NCI-H774 (cell line): Measurements from ENCODE around the gene MED13L.

Experiments
- DNase-seq: peaks from one replicate; lab custom pipeline; 2025; lab: John Stamatoyannopoulos, UW

The MED13L gene

DNA sequence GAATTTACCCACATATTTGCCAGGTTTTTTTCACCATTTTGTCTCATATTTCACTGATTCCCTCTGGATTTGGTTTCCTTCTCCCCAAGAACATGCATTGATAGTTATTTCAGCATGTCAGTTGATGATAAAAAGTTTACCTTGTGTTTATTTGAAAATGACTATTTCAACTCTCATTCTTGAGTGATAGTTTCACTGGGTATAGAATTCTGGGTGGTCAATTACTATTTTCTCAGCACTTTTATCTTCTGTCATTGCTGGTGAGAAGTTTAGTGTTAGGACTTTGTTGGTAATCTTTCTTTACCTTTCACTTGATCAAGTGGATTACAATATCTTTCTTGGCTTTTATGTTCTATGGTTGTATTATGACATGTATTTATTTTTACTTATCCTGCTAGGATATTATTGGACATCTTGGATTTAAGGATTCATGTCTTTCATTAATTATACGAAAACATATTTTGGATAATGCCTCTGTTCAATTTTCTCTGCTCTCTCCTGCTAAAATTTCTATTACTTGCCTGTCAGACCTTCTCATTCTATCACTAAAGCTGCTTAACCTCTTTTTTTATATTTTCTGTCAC, 338.6 kb downstream of the MED13L start:
- no peak for DNase-seq

DNA sequence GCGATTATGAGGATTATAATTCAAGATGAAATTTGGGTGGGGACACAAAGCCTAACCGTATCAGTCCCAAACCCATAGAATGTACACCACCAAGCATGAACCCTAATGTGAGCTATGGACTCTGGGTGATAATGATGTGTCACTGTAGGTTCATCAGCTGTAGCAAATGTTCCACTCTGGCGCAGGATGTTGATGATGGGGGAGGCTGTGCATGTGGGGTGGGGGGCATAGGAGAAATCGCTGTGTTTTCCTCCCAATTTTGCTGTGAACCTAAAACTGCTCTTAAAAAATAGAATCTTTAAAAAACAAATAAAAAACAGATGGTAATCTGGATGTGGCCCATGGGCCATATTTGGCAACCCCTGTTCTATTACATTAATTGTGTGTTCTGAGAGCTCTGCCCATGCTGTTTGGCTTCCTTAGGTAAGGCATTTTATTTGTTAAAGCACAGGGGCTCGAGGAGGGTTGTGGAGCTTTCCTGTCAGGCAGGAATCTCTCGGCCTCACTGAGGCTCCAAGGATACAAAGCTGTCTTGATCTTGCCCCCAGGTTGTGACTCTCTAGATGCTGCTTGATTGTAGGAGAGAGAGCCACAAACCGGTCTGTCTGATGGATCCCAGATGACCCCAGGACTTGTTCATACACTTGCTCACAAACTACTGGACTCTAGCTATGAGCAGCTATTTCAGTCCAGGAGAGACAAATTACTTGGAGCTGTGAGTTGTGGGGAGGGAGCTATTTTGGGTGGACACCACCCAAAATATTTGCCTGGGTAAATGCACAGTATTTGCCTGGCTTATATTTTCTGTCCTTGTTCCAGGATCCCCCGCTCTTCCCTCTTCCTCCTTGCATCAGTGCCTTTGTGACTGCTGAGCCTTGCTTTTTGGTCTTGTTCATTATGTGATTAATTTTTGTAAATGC, 340.2 kb downstream of the MED13L start:
- DNase-seq = no peak

DNA sequence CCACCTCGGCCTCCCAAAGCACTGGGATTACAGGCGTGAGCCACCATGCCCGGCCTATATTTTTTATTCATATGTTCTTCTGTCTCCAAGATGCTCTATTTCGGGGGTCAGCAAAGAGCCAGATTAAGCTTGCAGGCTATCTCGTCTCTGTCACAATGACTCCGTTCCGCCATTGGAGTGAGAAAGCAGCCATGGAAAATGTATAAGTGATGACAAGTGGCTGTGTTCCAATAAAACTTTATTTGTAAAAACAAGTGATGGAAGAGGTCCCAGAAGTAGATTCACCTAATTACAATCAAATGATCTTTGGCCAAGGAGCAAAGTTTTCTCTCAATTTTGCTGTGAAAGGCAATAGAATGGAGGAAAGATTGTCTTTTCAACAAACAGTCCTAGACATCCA, 342.6 kb downstream of the MED13L start:
- DNase-seq = no peak

DNA sequence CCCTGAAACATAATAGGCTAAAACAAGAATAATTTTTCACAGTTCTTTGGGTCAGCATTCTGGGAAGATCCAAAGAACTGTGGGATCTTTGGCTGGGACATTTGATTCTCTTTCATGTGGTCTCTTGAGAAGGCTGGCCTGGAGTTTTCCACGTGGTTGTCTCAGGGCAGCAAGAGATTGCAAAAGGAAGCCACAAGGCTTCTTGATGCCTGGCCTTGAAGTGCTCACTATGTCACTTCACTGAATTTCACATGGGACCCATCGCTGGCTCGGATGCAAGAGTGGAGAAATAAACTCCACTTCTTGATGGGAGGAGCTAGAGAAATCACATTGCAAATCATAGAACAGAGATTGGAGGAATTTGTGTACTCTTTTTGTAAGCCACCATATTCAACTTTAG, 343.4 kb downstream of the MED13L start:
- no peak for DNase-seq

DNA sequence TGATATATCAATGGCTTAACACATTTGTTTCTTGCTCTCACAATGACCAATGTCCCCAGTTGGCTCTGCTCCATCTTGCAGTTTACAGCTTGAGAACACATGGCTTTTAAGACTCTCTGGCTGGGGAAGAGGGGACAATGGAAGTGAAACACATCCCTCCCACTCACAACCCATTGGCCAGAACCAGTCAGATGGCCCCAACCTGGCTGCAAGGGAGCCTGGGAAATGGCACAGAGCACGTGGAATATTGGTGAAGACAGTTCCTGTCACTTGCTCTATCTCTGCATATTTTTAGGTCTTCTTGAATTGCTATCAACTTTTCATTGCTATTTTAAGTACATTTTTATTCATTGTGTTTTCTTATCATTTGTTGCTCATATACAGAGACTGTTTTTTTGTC, 345.4 kb downstream of the MED13L start:
- no peak for DNase-seq

DNA sequence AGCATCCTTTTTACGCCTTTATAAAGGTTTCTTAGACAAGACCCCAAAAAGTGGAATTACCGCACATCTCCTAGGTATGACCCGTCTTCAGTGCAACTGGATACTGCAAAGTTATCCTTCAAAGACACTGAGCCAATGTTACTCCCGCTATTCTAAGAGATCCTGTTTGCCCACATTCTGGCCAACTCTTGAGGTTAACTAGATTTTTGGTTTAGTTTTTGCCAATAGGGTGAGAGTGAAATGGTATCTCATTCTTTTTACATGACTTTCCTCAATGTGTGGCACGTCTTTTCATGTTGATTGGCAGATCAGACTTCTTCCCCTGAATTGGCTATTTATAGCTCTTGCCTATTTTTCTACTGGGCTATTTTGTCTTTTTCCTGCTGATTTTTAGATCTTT, 347.2 kb downstream of the MED13L start:
- DNase-seq = no peak

DNA sequence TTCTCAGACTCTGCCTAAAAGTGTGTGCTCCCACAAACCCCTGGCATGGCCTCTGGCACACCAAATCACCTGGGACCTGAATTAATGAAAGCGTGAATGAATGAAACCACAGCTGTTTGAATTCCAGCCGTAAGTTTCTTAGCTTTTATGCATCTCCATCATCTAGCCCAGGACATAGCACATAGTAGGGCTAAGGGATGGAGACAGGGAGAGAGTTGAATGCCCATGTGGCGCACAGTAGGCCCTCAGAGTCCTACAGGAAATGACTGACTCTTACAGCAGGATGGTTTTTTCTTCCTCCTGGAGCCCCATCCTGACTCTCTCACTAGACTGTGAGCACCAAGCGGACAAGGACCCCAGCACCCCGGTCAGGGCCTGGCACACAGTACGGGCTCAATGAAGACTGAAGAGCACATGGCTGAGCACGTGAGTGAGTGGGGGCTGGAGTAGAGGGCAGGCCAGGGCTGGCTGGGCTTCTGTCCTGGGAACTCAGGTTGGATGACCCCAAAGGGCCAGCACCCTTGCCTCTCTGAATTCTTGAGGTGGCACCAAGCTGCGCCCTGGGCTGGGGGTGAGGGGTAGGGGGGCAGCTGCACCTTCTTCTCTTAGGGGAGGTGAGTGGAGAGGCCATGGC, 351.3 kb downstream of the MED13L start:
- DNase-seq = no peak

DNA sequence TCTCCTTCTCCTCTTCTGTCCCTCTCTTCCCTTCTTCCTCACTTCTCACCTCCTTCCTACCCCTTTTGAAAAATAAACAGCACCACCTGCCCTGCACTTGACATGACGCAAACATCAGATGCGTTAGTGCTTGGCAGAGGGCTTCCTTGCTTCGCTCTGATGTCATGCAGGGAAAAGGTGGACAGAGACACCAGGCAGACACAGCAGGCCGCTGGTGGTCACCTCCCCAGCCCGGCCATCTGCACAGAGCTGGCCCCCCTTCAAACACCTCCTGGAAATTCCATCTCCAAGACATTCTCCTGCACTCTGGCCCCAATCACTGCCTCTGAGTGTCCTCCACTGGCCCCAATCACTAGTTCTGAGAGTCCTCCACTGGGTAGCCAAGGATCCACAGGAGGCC, 353.6 kb downstream of the MED13L start:
- no peak for DNase-seq

DNA sequence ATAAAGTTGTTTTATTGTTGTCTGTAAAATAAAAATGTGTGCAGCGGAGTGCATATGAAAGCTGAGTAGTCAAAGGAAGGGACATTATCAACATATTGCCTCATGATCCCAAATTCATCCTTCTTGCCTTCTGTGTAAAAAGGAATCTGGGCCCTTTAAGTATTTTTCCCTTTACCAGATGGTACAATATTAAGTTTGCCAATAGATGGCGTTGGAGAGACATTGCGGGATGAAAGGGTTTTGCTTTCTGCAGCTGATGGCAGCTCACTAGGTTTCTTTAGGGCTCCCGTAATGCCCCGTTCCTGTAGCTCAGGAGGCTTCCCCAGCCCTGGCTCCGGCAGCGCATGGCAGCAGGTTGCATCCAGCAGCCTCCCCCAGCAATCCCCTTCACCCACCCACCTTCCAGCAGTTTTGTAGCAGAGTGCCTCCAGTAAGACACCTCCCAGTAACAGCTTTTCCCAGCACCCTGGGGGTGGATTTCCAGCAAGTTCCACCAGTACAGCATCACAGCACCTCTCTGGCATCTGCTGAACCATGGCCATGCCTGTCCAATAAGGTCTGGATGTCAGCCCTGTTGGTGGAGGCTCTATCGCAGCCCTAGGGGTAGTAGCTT, 354.4 kb downstream of the MED13L start:
- DNase-seq = no peak

DNA sequence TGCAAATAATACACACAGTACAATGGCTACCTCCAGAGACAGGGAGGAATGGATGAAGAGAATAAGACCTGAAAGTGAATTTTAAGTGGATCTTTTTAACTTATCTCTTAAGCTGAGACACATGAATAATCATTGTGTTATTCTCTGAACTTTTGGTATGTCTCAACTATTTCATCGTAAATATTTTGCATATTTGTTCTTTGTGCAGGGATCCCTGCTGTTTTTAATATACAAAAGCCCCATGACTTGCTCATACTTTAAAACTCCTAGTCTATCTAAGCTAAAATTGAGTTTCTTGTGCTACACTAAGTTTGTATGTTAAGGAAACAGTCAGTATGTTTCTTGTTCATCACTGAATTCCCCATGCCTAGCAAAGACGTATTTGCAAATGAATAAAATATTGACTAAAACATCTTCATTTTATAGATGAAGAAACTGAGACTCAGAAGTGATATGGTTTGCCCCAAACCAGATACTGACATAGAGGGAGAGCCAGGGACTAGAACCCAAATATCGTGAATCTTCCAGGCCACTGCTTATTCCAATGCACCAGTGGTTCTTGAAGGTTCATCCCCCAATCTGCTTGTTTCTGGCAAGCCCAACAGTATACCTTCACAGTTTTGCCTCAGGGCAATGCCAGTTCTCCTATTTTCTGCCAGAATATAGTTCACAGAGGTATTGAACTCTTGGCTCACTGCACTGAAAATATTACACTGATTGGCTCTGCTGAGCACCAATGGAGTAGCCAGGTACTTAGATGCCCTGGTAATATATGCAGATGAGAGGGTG, 356.9 kb downstream of the MED13L start:
- DNase-seq = no peak

DNA sequence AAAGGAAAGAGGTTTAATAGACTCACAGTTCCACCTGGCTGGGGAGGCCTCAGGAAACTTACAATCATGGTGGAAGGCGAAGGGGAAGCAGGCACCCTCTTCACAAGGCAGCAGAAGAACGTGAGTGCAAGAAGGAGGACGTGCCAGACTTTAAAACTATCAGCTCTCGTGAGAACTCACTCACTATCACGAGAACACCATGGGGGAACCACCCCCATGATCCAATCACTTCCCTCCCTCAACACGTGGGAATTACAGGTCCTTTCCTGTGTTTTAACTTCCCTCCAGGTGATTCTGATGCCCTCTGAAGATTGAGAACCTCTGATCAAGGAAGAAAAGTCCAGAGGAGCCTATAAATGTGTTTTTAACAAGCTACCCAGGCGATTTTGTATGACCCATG, 358.7 kb downstream of the MED13L start:
- no peak for DNase-seq

DNA sequence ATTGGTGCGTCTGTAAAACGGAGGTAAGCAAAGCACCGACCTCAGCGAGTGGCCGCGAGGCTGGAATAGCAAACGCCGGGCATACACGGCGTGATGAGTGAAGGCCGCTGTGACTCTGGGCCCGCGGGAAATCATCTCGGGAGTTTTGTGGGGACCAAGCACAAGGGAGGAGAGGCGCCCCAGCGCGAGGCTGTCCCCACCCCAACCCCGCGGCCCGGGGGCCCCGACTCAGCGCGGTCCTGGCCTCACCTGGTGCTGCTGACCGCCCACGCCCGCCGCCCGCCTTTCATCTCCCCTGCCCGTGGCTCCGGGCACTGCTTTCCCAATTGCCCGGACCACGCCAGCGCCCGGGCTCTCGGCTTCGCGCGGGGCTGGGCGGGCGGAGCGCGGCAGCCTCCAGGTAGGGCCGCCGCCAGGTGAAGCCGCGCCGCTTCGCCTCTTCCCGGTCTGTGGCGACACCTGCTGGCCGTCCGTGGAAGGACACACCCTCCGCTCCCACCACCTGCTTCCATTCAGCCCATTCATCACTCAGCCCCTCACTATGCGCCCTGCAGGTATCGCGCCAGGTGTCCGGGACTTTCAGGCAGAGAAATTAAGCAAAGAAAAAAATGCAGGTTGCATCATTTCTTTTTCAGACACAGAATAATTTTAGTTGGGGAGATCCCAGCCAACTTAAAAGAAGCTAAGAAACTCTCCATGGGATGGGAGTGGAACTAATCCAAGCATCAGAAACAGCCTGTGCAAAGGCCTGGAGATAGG, 360.4 kb downstream of the MED13L start:
- peak; percentile 78 for DNase-seq

DNA sequence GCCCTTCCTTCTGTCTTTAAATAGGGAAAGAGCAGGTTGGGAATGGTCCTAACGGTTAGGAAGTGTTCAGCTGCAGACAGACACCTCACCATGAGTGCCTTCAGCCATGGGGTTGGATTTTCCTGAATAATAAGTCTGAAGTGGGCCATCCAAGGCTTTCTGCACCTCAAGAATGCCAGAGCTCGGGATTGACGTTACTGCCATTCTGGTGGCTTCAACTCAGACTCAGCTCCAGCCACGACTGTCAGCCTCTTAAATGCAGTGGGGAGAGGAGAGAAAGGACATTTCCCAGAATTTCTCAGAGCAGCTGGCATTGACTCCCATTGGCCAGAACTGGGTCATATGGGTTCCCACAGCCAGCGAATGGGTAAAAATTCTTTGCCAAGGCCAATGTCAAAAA, 363.4 kb downstream of the MED13L start:
- DNase-seq = no peak

DNA sequence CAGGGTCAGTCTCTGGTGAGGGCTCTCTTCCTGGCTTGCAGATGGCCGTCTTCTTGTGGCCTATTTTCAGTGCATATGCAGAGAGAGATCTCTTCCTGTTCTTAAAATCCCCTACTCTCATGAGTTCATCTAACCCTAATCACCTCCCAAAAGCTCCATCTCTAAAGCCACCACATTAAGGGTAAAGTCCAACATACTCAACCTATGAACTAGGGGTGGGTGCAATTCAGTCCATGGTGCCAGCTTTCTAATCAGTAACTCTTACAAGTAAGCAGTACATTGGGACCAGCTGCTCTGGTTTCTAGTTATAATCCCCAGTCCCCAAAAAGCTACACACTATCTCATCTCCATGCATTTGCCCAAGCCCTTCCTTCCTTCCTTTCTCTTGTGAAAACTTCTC, 365.1 kb downstream of the MED13L start:
- no peak for DNase-seq

DNA sequence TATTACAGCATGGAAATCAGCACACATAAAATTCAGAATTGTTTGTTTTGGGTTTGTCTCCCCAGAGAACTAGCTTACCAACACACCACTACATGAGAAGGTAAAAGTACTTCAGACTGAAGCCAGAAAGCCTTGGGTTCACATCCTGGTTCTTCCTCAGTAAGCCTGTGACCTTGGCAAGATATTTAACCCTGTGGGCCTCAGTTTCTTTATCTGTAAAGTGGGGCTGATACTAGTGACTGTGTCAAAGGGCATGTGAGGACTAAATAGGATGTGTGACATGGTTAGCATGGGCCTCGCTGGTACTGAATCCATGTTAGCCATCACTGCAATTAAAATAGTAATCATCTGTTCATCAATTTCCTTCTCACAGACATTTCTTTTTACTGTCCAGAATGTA, 366.1 kb downstream of the MED13L start:
- DNase-seq = no peak

DNA sequence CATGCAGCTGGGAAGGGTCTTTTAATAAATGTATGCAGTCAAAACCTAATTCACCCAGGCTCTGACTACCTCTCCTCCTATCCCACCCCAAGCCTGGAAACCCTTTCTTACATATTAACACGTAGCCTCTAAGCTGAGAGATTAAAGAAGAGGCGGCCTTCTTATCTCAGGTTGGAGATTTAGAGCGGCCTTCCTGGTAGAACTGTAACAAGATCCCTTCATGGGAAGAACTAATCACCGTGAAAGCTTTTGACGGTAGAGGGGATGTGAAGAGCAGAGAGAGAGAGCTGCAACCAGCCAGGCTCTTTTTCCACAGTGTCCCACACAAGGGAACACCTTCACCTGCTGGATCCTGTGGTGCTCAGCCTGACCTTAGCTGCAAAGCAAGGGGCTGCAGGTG, 367.4 kb downstream of the MED13L start:
- DNase-seq = no peak
